Measurements from ENCODE around the gene CSRNP3. TPM values are rescaled to one million over a fixed set of nuclear protein-coding genes. Genes with fewer than 3 reads are reported as not detected.

The CSRNP3 gene
- polyA plus RNA-seq, 1 donor (not counting 4 experiments of a cell fraction or from before 2014, with no cell fraction given) = 0.87 TPM

GRCh38 chr2:165456027-165456426 lies 13.5 kb upstream of the CSRNP3 start:
- Histone ChIP-seq H3K9me3 (ENCODE audit: control insufficient read depth, low read depth, low read length) (no peaks in the 10 kb centered on the region), H3K4me3 (ENCODE audit: control insufficient read depth in 2 of 3, extremely low read depth in 1 of 3, insufficient read depth in 2 of 3, low read depth in 1 of 3, low read length in 3 of 3) (no peak overlapping the region), H3K36me3 (ENCODE audit: control insufficient read depth in 2 of 2, extremely low read depth in 1 of 2, insufficient read depth in 2 of 2, low read length in 2 of 2) (no peaks in the 10 kb centered on the region), H3K9me1 (ENCODE audit: control insufficient read depth, extremely low read depth, insufficient read depth, low read length) (no peaks in the 10 kb centered on the region), H3K9ac (ENCODE audit: control insufficient read depth, extremely low read depth, insufficient read depth, low read length) (no peak overlapping the region), H3K27ac (ENCODE audit: control insufficient read depth, insufficient read depth, low read length) (no peak overlapping the region), H3K4me1 (ENCODE audit: control insufficient read depth, extremely low read depth, insufficient read depth, low read length) (no peaks in the 10 kb centered on the region), H3K4me2 (ENCODE audit: control insufficient read depth, extremely low read depth, insufficient read depth, low read depth, low read length) (no peak overlapping the region), H2AFZ (ENCODE audit: control insufficient read depth, low read length) (no peak overlapping the region), H4K20me1 (ENCODE audit: control insufficient read depth, extremely low read depth, insufficient read depth, low read length) (no peaks in the 10 kb centered on the region), H3K79me2 (ENCODE audit: control insufficient read depth, insufficient read depth, low read length) (no peaks in the 10 kb centered on the region), H3K27me3 (ENCODE audit: control insufficient read depth, extremely low read depth, insufficient read depth, low read length) (no peaks in the 10 kb centered on the region)
- dilution Hi-C loops (cut with MboI; ENCODE audit: extremely low pct_ligation_motif_present, low sequenced_read_pairs) = no loop called here
- no peak for DNase-seq (ENCODE audit: low read depth, low spot score)
- no peak for TF ChIP-seq CTCF (optimal IDR thresholded peaks at IDR 0.05 in 1 of 3, IDR thresholded peaks at IDR 0.05 in 1 of 3, conservative IDR thresholded peaks at IDR 0.05 in 1 of 3; ENCODE audit: extremely low read depth in 1 of 3, insufficient read depth in 2 of 3, low read length in 3 of 3)
- TF ChIP-seq EZH2 (IDR thresholded peaks at IDR 0.05; ENCODE audit: low read length) = no peak
- FAIRE-seq = no peak

GRCh38 chr2:165462443-165462842 lies 7.1 kb upstream of the CSRNP3 start:
- H3K9ac ChIP-seq (ENCODE audit: control insufficient read depth, extremely low read depth, insufficient read depth, low read length) = no peak overlapping the region
- no peaks in the 10 kb centered on the region for H3K9me3 ChIP-seq (ENCODE audit: control insufficient read depth, low read depth, low read length)
- no peak overlapping the region for H3K4me2 ChIP-seq (ENCODE audit: control insufficient read depth, extremely low read depth, insufficient read depth, low read depth, low read length)
- no peak overlapping the region for H3K27ac ChIP-seq (ENCODE audit: control insufficient read depth, insufficient read depth, low read length)
- TF ChIP-seq CTCF (optimal IDR thresholded peaks at IDR 0.05 in 1 of 3, IDR thresholded peaks at IDR 0.05 in 1 of 3, conservative IDR thresholded peaks at IDR 0.05 in 1 of 3; ENCODE audit: extremely low read depth in 1 of 3, insufficient read depth in 2 of 3, low read length in 3 of 3) (no peak), EZH2 (IDR thresholded peaks at IDR 0.05; ENCODE audit: low read length) (no peak)
- dilution Hi-C loops (cut with MboI; ENCODE audit: extremely low pct_ligation_motif_present, low sequenced_read_pairs) = no loop called here
- peak overlapping the region; percentile 30 for H2AFZ ChIP-seq (ENCODE audit: control insufficient read depth, low read length)
- no peaks in the 10 kb centered on the region for H3K9me1 ChIP-seq (ENCODE audit: control insufficient read depth, extremely low read depth, insufficient read depth, low read length)
- H3K4me1 ChIP-seq (ENCODE audit: control insufficient read depth, extremely low read depth, insufficient read depth, low read length) = no peaks in the 10 kb centered on the region
- H3K4me3 ChIP-seq (ENCODE audit: control insufficient read depth in 2 of 3, extremely low read depth in 1 of 3, insufficient read depth in 2 of 3, low read depth in 1 of 3, low read length in 3 of 3) = no peak overlapping the region
- H3K36me3 ChIP-seq (ENCODE audit: control insufficient read depth in 2 of 2, extremely low read depth in 1 of 2, insufficient read depth in 2 of 2, low read length in 2 of 2) = no peaks in the 10 kb centered on the region
- H3K27me3 ChIP-seq (ENCODE audit: control insufficient read depth, extremely low read depth, insufficient read depth, low read length) = no peaks in the 10 kb centered on the region
- no peaks in the 10 kb centered on the region for H3K79me2 ChIP-seq (ENCODE audit: control insufficient read depth, insufficient read depth, low read length)
- FAIRE-seq = no peak
- no peak for DNase-seq (ENCODE audit: low read depth, low spot score)
- no peaks in the 10 kb centered on the region for H4K20me1 ChIP-seq (ENCODE audit: control insufficient read depth, extremely low read depth, insufficient read depth, low read length)
